Keratinocyte (primary cell): ENCODE measurements around the gene PCDHGC3. TPM values are rescaled to one million over a fixed set of nuclear protein-coding genes. Genes with fewer than 3 reads are reported as not detected.

Source experiments
- DNase-seq: peaks from one replicate; pipeline ENCODE4 v3.0.0-alpha.2; 2011; ENCODE audit warnings: low read depth, missing footprints, low spot score
- FAIRE-seq: peaks from 2 replicates; lab custom pipeline; 2011; peaks lifted over from hg19 to GRCh38; lab: Jason Lieb, UNC
- H2AFZ ChIP-seq: 2 replicates; pipeline ENCODE4 v1.6.0; 2012; ENCODE audit warnings: low read length, control low read depth, inconsistent platforms; ENCODE audit not compliant: control insufficient read depth
- H3K27ac ChIP-seq: 2 replicates; pipeline ENCODE4 v1.5.1; 2011; ENCODE audit warnings: low read length; ENCODE audit not compliant: control insufficient read depth, insufficient read depth
- H3K27me3 ChIP-seq: 3 replicates; pipeline ENCODE4 v1.6.0; 2011; ENCODE audit warnings: low read length; ENCODE audit not compliant: control insufficient read depth, insufficient read depth; ENCODE audit errors: extremely low read depth
- H3K36me3 ChIP-seq, 2 experiments: 2 replicates in 1 of 2; 3 replicates in 1 of 2; pipeline ENCODE4 v1.5.1; 2011; ENCODE audit warnings: low read length in 2 of 2, mild to moderate bottlenecking in 1 of 2; ENCODE audit not compliant: control insufficient read depth in 2 of 2, insufficient read depth in 2 of 2; ENCODE audit errors: extremely low read depth in 1 of 2
- H3K4me1 ChIP-seq: 3 replicates; pipeline ENCODE4 v1.5.1; 2011; ENCODE audit warnings: low read length; ENCODE audit not compliant: control insufficient read depth, insufficient read depth; ENCODE audit errors: extremely low read depth
- H3K4me2 ChIP-seq: 3 replicates; pipeline ENCODE4 v1.6.0; 2011; ENCODE audit warnings: low read depth, low read length; ENCODE audit not compliant: control insufficient read depth, insufficient read depth; ENCODE audit errors: extremely low read depth
- H3K4me3 ChIP-seq, 3 experiments: fragments of 200-600 bp in 1 of 3; sonication (generic) in 1 of 3; 2 replicates in 2 of 3; 3 replicates in 1 of 3; pipeline ENCODE4 v1.5.1; 2011 to 2016; ENCODE audit warnings: low read length in 3 of 3, mild to moderate bottlenecking in 3 of 3, control low read depth in 2 of 3, inconsistent platforms in 1 of 3, low read depth in 1 of 3, mixed read lengths in 1 of 3, mixed run types in 1 of 3, moderate library complexity in 1 of 3; ENCODE audit not compliant: control insufficient read depth in 2 of 3, insufficient read depth in 2 of 3; ENCODE audit errors: extremely low read depth in 1 of 3
- H3K79me2 ChIP-seq: 2 replicates; pipeline ENCODE4 v1.6.0; 2012; ENCODE audit warnings: low read length; ENCODE audit not compliant: control insufficient read depth, insufficient read depth
- H3K9ac ChIP-seq: 3 replicates; pipeline ENCODE4 v1.6.0; 2011; ENCODE audit warnings: low read length; ENCODE audit not compliant: control insufficient read depth, insufficient read depth; ENCODE audit errors: extremely low read depth
- H3K9me1 ChIP-seq: 3 replicates; pipeline ENCODE4 v1.6.0; 2011; ENCODE audit warnings: low read length; ENCODE audit not compliant: control insufficient read depth, insufficient read depth; ENCODE audit errors: extremely low read depth
- H3K9me3 ChIP-seq: 2 replicates; pipeline ENCODE4 v1.5.1; 2012; ENCODE audit warnings: low read depth, low read length; ENCODE audit not compliant: control insufficient read depth
- H4K20me1 ChIP-seq: 3 replicates; pipeline ENCODE4 v1.6.0; 2011; ENCODE audit warnings: low read length; ENCODE audit not compliant: control insufficient read depth, insufficient read depth; ENCODE audit errors: extremely low read depth
- EZH2 ChIP-seq: IDR thresholded peaks from one replicate; pipeline ENCODE4 v1.6.1; 2012; ENCODE audit warnings: inconsistent platforms, mild to moderate bottlenecking, low read length, moderate library complexity
- dilution Hi-C: fragments of 300-500 bp; cut with MboI; formaldehyde crosslinking; loops from one replicate; pipeline ENCODE4 v1.7.0; 2020; ENCODE audit warnings: low sequenced_read_pairs; ENCODE audit not compliant: extremely low pct_ligation_motif_present
- polyA plus RNA-seq, 5 experiments: library from polyadenylated mRNA; depleted of rRNA in 3 of 5; stranded (reverse) in 3 of 5; stranded (forward) in 1 of 5; unstranded in 1 of 5; fragments of >200 nt; gene quantifications; 1 replicate in 1 of 5; 2 replicates in 3 of 5; 3 replicates in 1 of 5; pipeline versions ENCODE4 v1.2.1 to v1.2.3, GENCODE V29; 2011 to 2012; ENCODE audit warnings: missing spikeins in 2 of 5, low read depth in 1 of 5, low replicate concordance in 1 of 5
- TF ChIP-seq, protein P1 (sequence below), 3 experiments: IDR thresholded peaks in 1 of 3; conservative IDR thresholded peaks in 1 of 3; optimal IDR thresholded peaks in 1 of 3; 2 replicates in 2 of 3; 3 replicates in 1 of 3; pipeline versions ENCODE3 to v1.5.1; 2011; ENCODE audit warnings: low read length in 3 of 3, mild to moderate bottlenecking in 3 of 3, moderate library complexity in 2 of 3, control low read depth in 1 of 3, inconsistent platforms in 1 of 3; ENCODE audit not compliant: insufficient read depth in 2 of 3; ENCODE audit errors: extremely low read depth in 1 of 3

The PCDHGC3 gene
- polyA plus RNA-seq, 1 donor (not counting 4 experiments of a cell fraction or from before 2014, with no cell fraction given) = 15.2 TPM

- FAIRE-seq = no peak
- no peak for TF ChIP-seq EZH2
- TF ChIP-seq, protein P1, sequence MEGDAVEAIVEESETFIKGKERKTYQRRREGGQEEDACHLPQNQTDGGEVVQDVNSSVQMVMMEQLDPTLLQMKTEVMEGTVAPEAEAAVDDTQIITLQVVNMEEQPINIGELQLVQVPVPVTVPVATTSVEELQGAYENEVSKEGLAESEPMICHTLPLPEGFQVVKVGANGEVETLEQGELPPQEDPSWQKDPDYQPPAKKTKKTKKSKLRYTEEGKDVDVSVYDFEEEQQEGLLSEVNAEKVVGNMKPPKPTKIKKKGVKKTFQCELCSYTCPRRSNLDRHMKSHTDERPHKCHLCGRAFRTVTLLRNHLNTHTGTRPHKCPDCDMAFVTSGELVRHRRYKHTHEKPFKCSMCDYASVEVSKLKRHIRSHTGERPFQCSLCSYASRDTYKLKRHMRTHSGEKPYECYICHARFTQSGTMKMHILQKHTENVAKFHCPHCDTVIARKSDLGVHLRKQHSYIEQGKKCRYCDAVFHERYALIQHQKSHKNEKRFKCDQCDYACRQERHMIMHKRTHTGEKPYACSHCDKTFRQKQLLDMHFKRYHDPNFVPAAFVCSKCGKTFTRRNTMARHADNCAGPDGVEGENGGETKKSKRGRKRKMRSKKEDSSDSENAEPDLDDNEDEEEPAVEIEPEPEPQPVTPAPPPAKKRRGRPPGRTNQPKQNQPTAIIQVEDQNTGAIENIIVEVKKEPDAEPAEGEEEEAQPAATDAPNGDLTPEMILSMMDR (optimal IDR thresholded peaks at IDR 0.05 in 1 of 3, IDR thresholded peaks at IDR 0.05 in 1 of 3, conservative IDR thresholded peaks at IDR 0.05 in 1 of 3; ENCODE audit: extremely low read depth in 1 of 3, insufficient read depth in 2 of 3, low read length in 3 of 3) = no peak
- Histone ChIP-seq H3K4me1 (peaks cover 21% of the 10 kb centered on the region), H3K4me2 (no peak overlapping the region), H4K20me1 (no peaks in the 10 kb centered on the region), H3K79me2 (no peaks in the 10 kb centered on the region), H3K27ac (no peak overlapping the region), H3K4me3 (no peak overlapping the region), H2AFZ (no peak overlapping the region), H3K9ac (no peak overlapping the region), H3K9me1 (no peaks in the 10 kb centered on the region), H3K27me3 (no peaks in the 10 kb centered on the region), H3K36me3 (peaks cover 0 to 3% of the 10 kb centered on the region in 2 experiments), H3K9me3 (no peaks in the 10 kb centered on the region)
- dilution Hi-C loops = no loop called here
- no peak for DNase-seq
Observed at GRCh38 chr5:141487131-141487530, 11.4 kb downstream of the PCDHGC3 start.

- FAIRE-seq (peak; percentile 81), DNase-seq (peak; percentile 46)
- peak within 1 kb of the TSS in 1 of 3 experiments; percentile 3 for H3K4me3 ChIP-seq
- H2AFZ ChIP-seq = no peak within 1 kb of the TSS
- H4K20me1 ChIP-seq = no peaks in the 10 kb centered on the region
- peaks cover 21% of the 10 kb centered on the region for H3K4me1 ChIP-seq
- no peaks in the 10 kb centered on the region for H3K9me1 ChIP-seq
- no peaks in the 10 kb centered on the region for H3K27me3 ChIP-seq
- peaks cover 0 to 3% of the 10 kb centered on the region in 2 experiments for H3K36me3 ChIP-seq
- H3K9me3 ChIP-seq = no peaks in the 10 kb centered on the region
- TF ChIP-seq EZH2 = no peak
- TF ChIP-seq, protein P1 (optimal IDR thresholded peaks at IDR 0.05 in 1 of 3, IDR thresholded peaks at IDR 0.05 in 1 of 3, conservative IDR thresholded peaks at IDR 0.05 in 1 of 3; ENCODE audit: extremely low read depth in 1 of 3, insufficient read depth in 2 of 3, low read length in 3 of 3) = no peak
- peak within 1 kb of the TSS; percentile 39 for H3K4me2 ChIP-seq
- H3K79me2 ChIP-seq = no peaks in the 10 kb centered on the region
- H3K27ac ChIP-seq = peak within 1 kb of the TSS; percentile 4
- no peak within 1 kb of the TSS for H3K9ac ChIP-seq
- dilution Hi-C loops = no loop called here
Observed at GRCh38 chr5:141488591-141489561, 13.1 kb downstream of the PCDHGC3 start, which contains the start of gene PCDHGC5. TSS of gene PCDHGC5 (plus strand) at chr5:141489081. CDS start at chr5:141489241, 160 bp downstream.
